ENCODE data around the gene VWC2L.

DNA sequence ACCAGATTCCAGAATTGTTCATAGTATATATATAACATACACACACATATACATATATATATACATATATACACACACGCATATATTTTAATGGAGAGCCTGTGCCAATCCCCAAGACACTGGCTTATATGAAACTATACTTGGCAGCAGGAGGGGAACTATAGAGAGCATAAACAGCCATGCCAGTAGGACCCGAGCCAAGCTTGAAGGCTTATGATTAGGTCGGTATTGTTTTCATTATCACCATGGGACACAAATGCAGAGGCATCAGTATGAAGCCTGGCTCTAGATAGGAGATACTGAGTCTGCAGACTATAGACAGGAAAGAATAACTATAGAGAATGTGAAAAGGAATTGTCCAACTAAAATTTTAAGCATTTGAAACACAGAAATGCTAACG lies 181.2 kb downstream of the VWC2L start:
- TF ChIP-seq CTCF (IDR thresholded peaks at IDR 0.05; ENCODE audit: poor library complexity, severe bottlenecking) (no peak), MXI1 (conservative IDR thresholded peaks at IDR 0.05; ENCODE audit: poor library complexity, severe bottlenecking) (no peak), EP300 (conservative IDR thresholded peaks at IDR 0.05; ENCODE audit: poor library complexity, severe bottlenecking) (no peak), REST (IDR thresholded peaks at IDR 0.05; ENCODE audit: borderline replicate concordance) (no peak), RAD21 (conservative IDR thresholded peaks at IDR 0.05) (no peak), POLR2AphosphoS5 (IDR thresholded peaks at IDR 0.05) (no peak), TAF1 (IDR thresholded peaks at IDR 0.05; ENCODE audit: low read depth) (no peak), EZH2 (IDR thresholded peaks at IDR 0.05; ENCODE audit: borderline replicate concordance, insufficient read depth, low read length, poor library complexity, severe bottlenecking) (no peak), SMC3 (conservative IDR thresholded peaks at IDR 0.05; ENCODE audit: poor library complexity) (no peak)
